Activated T-helper 1 cell treated with anti-CD3 and anti-CD28 coated beads, Interleukin-2, amount 50 U/mL, for 16 hours (primary cell): ENCODE data around the gene FAM124A.
"Not testable (repeated sequence)": the region's sequence is repeated elsewhere in the genome, so short reads cannot be mapped to it uniquely, and the experiment has no call there.

Experiments
- DNase-seq, 2 donors: peaks; one replicate each; pipeline ENCODE4 v3.0.0-alpha.2; 2020; ENCODE audit warnings: low read depth in 1 of 2, low spot score in 1 of 2

The FAM124A gene

GRCh38 chr13:51267622-51268021, 45.4 kb downstream of the FAM124A start:
- DNase-seq: no peak

- no peak for DNase-seq
Observed at GRCh38 chr13:51269039-51269438, 46.8 kb downstream of the FAM124A start.

- DNase-seq: no peak
Observed at GRCh38 chr13:51270623-51271415, 48.6 kb downstream of the FAM124A start.

- no peak for DNase-seq
Observed at GRCh38 chr13:51271528-51272085, 49.4 kb downstream of the FAM124A start.

- no peak for DNase-seq
Observed at GRCh38 chr13:51275101-51275500, 52.9 kb downstream of the FAM124A start.

- DNase-seq: no peak
Observed at GRCh38 chr13:51276636-51277035, 54.4 kb downstream of the FAM124A start.

- DNase-seq: no peak
Observed at GRCh38 chr13:51277928-51278327, 55.7 kb downstream of the FAM124A start.

GRCh38 chr13:51278426-51279130, 56.4 kb downstream of the FAM124A start:
- no peak for DNase-seq

GRCh38 chr13:51280379-51280940, 58.3 kb downstream of the FAM124A start:
- no peak for DNase-seq

- DNase-seq: no peak
Observed at GRCh38 chr13:51282322-51282721, 60.1 kb downstream of the FAM124A start.

- DNase-seq: not testable (repeated sequence)
Observed at GRCh38 chr13:51282923-51283322, 60.7 kb downstream of the FAM124A start.

GRCh38 chr13:51283371-51283770, 61.2 kb downstream of the FAM124A start:
- DNase-seq: no peak

GRCh38 chr13:51284339-51284738, 62.1 kb downstream of the FAM124A start:
- no peak for DNase-seq

- DNase-seq: peak; percentile 12 to 53
Observed at GRCh38 chr13:51286135-51287002, 64.2 kb downstream of the FAM124A start.

- DNase-seq: no peak
Observed at GRCh38 chr13:51287758-51288157, 65.6 kb downstream of the FAM124A start.

- DNase-seq: not testable (repeated sequence)
Observed at GRCh38 chr13:51288254-51288653, 66.1 kb downstream of the FAM124A start.

GRCh38 chr13:51291341-51291740, 69.1 kb downstream of the FAM124A start:
- no peak for DNase-seq

GRCh38 chr13:51292000-51292565, 69.9 kb downstream of the FAM124A start:
- no peak for DNase-seq

- no peak for DNase-seq
Observed at GRCh38 chr13:51297556-51297955, 75.4 kb downstream of the FAM124A start.

- no peak for DNase-seq
Observed at GRCh38 chr13:51298812-51299211, 76.6 kb downstream of the FAM124A start.
